Measurements from ENCODE around the gene FER1L5. TPM values are rescaled to one million over a fixed set of nuclear protein-coding genes. Genes with fewer than 3 reads are reported as not detected.

The FER1L5 gene
- total and polyA plus RNA-seq, 9 of the 15 experiments (the other 6 are each of a cell fraction or from before 2014, with no cell fraction given) = 0.01 TPM; not detected in 6

DNA sequence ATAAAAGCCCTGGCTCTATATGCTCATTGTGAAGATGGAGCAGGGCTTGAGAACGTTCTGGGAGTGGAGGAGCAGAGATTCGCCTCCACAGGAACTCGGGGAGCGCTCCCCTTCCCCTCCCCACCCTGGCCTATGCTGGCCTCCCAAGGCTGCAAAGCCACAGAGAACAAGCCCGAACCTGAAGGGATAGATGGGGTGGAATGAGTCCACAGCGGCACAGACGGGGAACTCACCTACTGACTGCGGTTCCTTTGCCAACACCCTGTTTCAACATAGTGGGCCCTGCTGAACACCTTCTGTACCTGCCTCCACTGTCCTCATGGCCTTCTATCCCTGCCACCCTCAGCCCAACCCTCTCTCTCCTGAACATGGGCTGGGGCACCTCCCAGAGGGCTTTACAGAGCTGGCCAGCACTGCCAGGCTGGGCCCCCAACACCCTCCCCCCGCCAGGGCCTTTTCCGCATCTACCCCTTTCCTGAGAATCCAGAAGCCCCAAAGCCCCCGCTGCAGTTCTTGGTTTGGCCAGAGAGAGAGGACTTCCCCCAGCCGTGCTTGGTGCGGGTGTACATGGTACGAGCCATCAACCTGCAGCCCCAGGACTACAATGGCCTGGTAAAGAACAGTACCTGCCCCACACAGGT is 55.8 kb downstream of the FER1L5 start:
- FAIRE-seq (no peak), DNase-seq (ENCODE audit: extremely low read depth in 1 of 4, low spot score in 3 of 4) (no peak), ATAC-seq (no peak)
- Histone ChIP-seq H3K4me1 (replicated peaks in 1 of 2; ENCODE audit: control insufficient read depth in 2 of 2, insufficient read depth in 2 of 2, low read length in 2 of 2) (peaks cover 0 to 13% of the 10 kb centered on the region in 2 experiments; a peak in 2 of 5 replicates), H3K9me1 (ENCODE audit: control insufficient read depth, insufficient read depth, low read length) (peaks cover 11% of the 10 kb centered on the region), H3K79me2 (ENCODE audit: control insufficient read depth, insufficient read depth, low read length) (no peaks in the 10 kb centered on the region), H3K27me3 (ENCODE audit: control insufficient read depth in 2 of 2, insufficient read depth in 2 of 2, low read length in 2 of 2) (peaks cover 0 to 13% of the 10 kb centered on the region in 2 experiments; a peak in 1 of 5 replicates), H3K4me3 (no peak overlapping the region), H3K36me3 (ENCODE audit: control insufficient read depth, insufficient read depth, low read length) (no peaks in the 10 kb centered on the region), H3K27ac (ENCODE audit: extremely low read depth, low read depth, low read length) (no peak overlapping the region), H4K20me1 (replicated peaks; ENCODE audit: control insufficient read depth, insufficient read depth, low read length) (peaks cover 5% of the 10 kb centered on the region; the same call in 1 of the 2 replicates), H2AFZ (ENCODE audit: low read depth, low read length) (no peak overlapping the region), H3K9ac (ENCODE audit: insufficient read depth in 1 of 2, low read depth in 2 of 2, low read length in 2 of 2) (no peak overlapping the region), H3K9me3 (replicated peaks; ENCODE audit: control insufficient read depth, insufficient read depth, low read depth, low read length) (no peaks in the 10 kb centered on the region), H3K4me2 (ENCODE audit: insufficient read depth, low read length) (no peak overlapping the region)
- POLR2A ChIA-PET = no interaction called here
- 17% methylated on average over 8 of the region's 14 CpGs for WGBS (ENCODE audit: insufficient coverage, low coverage, missing lambda C conversion rate)
- TF ChIP-seq ZBTB17 (CRISPR knock-in tag; IDR thresholded peaks at IDR 0.05) (no peak), BDP1 (IDR thresholded peaks at IDR 0.05; ENCODE audit: insufficient read depth, insufficient read length) (no peak), OTX1 (CRISPR knock-in tag; IDR thresholded peaks at IDR 0.05) (no peak), DNMT1 (IDR thresholded peaks at IDR 0.05) (no peak), BRCA1 (IDR thresholded peaks at IDR 0.05) (no peak), BRCA1 (CRISPR knock-in tag; IDR thresholded peaks at IDR 0.05) (no peak)
- TF ChIP-seq, protein P1, sequence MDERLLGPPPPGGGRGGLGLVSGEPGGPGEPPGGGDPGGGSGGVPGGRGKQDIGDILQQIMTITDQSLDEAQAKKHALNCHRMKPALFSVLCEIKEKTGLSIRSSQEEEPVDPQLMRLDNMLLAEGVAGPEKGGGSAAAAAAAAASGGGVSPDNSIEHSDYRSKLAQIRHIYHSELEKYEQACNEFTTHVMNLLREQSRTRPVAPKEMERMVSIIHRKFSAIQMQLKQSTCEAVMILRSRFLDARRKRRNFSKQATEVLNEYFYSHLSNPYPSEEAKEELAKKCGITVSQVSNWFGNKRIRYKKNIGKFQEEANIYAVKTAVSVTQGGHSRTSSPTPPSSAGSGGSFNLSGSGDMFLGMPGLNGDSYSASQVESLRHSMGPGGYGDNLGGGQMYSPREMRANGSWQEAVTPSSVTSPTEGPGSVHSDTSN (CRISPR knock-in tag; IDR thresholded peaks at IDR 0.05; ENCODE audit: low read depth) = no peak
- TF ChIP-seq, protein P1 (tag; conservative IDR thresholded peaks at IDR 0.05; ENCODE audit: low read depth) = no peak
- TF ChIP-seq, protein P2, sequence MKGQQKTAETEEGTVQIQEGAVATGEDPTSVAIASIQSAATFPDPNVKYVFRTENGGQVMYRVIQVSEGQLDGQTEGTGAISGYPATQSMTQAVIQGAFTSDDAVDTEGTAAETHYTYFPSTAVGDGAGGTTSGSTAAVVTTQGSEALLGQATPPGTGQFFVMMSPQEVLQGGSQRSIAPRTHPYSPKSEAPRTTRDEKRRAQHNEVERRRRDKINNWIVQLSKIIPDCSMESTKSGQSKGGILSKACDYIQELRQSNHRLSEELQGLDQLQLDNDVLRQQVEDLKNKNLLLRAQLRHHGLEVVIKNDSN (CRISPR knock-in tag; IDR thresholded peaks at IDR 0.05) = no peak
- TF ChIP-seq, protein P3, sequence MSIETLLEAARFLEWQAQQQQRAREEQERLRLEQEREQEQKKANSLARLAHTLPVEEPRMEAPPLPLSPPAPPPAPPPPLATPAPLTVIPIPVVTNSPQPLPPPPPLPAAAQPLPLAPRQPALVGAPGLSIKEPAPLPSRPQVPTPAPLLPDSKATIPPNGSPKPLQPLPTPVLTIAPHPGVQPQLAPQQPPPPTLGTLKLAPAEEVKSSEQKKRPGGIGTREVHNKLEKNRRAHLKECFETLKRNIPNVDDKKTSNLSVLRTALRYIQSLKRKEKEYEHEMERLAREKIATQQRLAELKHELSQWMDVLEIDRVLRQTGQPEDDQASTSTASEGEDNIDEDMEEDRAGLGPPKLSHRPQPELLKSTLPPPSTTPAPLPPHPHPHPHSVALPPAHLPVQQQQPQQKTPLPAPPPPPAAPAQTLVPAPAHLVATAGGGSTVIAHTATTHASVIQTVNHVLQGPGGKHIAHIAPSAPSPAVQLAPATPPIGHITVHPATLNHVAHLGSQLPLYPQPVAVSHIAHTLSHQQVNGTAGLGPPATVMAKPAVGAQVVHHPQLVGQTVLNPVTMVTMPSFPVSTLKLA (conservative IDR thresholded peaks at IDR 0.05) = no peak
- TF ChIP-seq, protein P4, sequence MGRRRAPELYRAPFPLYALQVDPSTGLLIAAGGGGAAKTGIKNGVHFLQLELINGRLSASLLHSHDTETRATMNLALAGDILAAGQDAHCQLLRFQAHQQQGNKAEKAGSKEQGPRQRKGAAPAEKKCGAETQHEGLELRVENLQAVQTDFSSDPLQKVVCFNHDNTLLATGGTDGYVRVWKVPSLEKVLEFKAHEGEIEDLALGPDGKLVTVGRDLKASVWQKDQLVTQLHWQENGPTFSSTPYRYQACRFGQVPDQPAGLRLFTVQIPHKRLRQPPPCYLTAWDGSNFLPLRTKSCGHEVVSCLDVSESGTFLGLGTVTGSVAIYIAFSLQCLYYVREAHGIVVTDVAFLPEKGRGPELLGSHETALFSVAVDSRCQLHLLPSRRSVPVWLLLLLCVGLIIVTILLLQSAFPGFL (CRISPR knock-in tag; IDR thresholded peaks at IDR 0.05) = no peak
- TF ChIP-seq, protein P5, sequence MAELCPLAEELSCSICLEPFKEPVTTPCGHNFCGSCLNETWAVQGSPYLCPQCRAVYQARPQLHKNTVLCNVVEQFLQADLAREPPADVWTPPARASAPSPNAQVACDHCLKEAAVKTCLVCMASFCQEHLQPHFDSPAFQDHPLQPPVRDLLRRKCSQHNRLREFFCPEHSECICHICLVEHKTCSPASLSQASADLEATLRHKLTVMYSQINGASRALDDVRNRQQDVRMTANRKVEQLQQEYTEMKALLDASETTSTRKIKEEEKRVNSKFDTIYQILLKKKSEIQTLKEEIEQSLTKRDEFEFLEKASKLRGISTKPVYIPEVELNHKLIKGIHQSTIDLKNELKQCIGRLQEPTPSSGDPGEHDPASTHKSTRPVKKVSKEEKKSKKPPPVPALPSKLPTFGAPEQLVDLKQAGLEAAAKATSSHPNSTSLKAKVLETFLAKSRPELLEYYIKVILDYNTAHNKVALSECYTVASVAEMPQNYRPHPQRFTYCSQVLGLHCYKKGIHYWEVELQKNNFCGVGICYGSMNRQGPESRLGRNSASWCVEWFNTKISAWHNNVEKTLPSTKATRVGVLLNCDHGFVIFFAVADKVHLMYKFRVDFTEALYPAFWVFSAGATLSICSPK (IDR thresholded peaks at IDR 0.05; ENCODE audit: borderline replicate concordance) = no peak
- in situ Hi-C loops (cut with MboI) = no loop called here
- CTCF ChIA-PET (ENCODE audit: low intra/inter-chr PET ratio) = no interaction called here
- no TSS peak for BruUV-seq (replicated peaks)
- intact Hi-C loops (cut with micrococcal nuclease) = no loop called here
